Caco-2 (cell line): ENCODE data around the gene DMBT1. TPM values are rescaled to one million over a fixed set of nuclear protein-coding genes. Genes with fewer than 3 reads are reported as not detected.

ENCODE experiments used
- BruUV-seq: library from RNA; stranded (reverse); fragments of 400-500 nt; replicated peaks from 2 replicates; lab custom pipeline; 2021; lab: Mats Ljungman, UMichigan
- CTCF ChIA-PET: fragments of 300-600 bp; sonication (Branson Sonifier 250); formaldehyde crosslinking; loops from one replicate; lab custom pipeline; 2022; ENCODE audit warnings: antibody characterized with exemption; lab: Charles Lee
- POLR2A ChIA-PET: fragments of 300-600 bp; sonication (Branson Sonifier 250); formaldehyde crosslinking; loops from one replicate; lab custom pipeline; 2022; ENCODE audit warnings: antibody characterized with exemption; lab: Charles Lee
- DNase-seq, 2 experiments: peaks; one replicate each; pipeline versions ENCODE4 v3.0.0 to v3.0.0-alpha.2; 2020 to 2022
- H3K27me3 ChIP-seq: replicated peaks from 2 replicates; pipeline ENCODE4 v1.6.0; 2011; ENCODE audit warnings: low read length; ENCODE audit not compliant: control insufficient read depth, insufficient read depth
- H3K36me3 ChIP-seq: 2 replicates; pipeline ENCODE4 v1.5.1; 2011; ENCODE audit warnings: low read length; ENCODE audit not compliant: control insufficient read depth, insufficient read depth
- H3K4me1 ChIP-seq: fragments of 250-450 bp; sonication (Bioruptor Pico); 2 replicates; pipeline ENCODE4 v1.5.1; 2020; ENCODE audit warnings: mild to moderate bottlenecking
- H3K4me3 ChIP-seq: 2 replicates; pipeline ENCODE4 v1.5.1; 2011; ENCODE audit warnings: low read depth, mild to moderate bottlenecking, control low read depth, low read length
- H3K9me3 ChIP-seq: fragments of 250-450 bp; sonication (Bioruptor Pico); 2 replicates; pipeline ENCODE4 v1.5.1; 2020; ENCODE audit warnings: mild to moderate bottlenecking, moderate library complexity
- H3K27ac Mint-ChIP-seq: one replicate; pipeline ENCODE4 v1.8.0; 2022; ENCODE audit warnings: mixed read lengths; ENCODE audit not compliant: unreplicated experiment
- H3K27me3 Mint-ChIP-seq: one replicate; pipeline ENCODE4 v1.8.0; 2022; ENCODE audit warnings: mixed read lengths; ENCODE audit not compliant: insufficient read depth, unreplicated experiment
- H3K36me3 Mint-ChIP-seq: one replicate; pipeline ENCODE4 v1.8.0; 2022; ENCODE audit warnings: mild to moderate bottlenecking, mixed read lengths; ENCODE audit not compliant: insufficient read depth, unreplicated experiment
- H3K4me1 Mint-ChIP-seq: one replicate; pipeline ENCODE4 v1.8.0; 2022; ENCODE audit warnings: low read depth, mixed read lengths; ENCODE audit not compliant: unreplicated experiment
- H3K4me3 Mint-ChIP-seq: one replicate; pipeline ENCODE4 v1.8.0; 2022; ENCODE audit warnings: mild to moderate bottlenecking, moderate library complexity, mixed read lengths; ENCODE audit not compliant: unreplicated experiment
- H3K9me3 Mint-ChIP-seq: one replicate; pipeline ENCODE4 v1.8.0; 2022; ENCODE audit warnings: mixed read lengths; ENCODE audit not compliant: unreplicated experiment
- intact Hi-C: fragments of 100-400 bp; cut with micrococcal nuclease; formaldehyde crosslinking; loops from one replicate; pipeline ENCODE4 v1.10.0; 2022; ENCODE audit not compliant: unreplicated experiment
- total RNA-seq: library from RNA; stranded (reverse); gene quantifications from 2 replicates; pipeline ENCODE4 v1.2.3, GENCODE V29; 2022
- TF ChIP-seq, protein P1 (sequence below), 2 experiments: fragments of 200-600 bp in 1 of 2; IDR thresholded peaks; 1 replicate in 1 of 2; 2 replicates in 1 of 2; pipeline versions ENCODE4 v1.5.1 to v1.8.0; 2011 to 2022; ENCODE audit warnings: antibody characterized with exemption in 1 of 2, control low read depth in 1 of 2, inconsistent platforms in 1 of 2, low read depth in 1 of 2, low read length in 1 of 2, mild to moderate bottlenecking in 1 of 2, moderate library complexity in 1 of 2; ENCODE audit not compliant: insufficient read depth in 1 of 2, severe bottlenecking in 1 of 2, unreplicated experiment in 1 of 2

The DMBT1 gene
- total RNA-seq, 1 experiment from 2014 or later: not detected

DNA sequence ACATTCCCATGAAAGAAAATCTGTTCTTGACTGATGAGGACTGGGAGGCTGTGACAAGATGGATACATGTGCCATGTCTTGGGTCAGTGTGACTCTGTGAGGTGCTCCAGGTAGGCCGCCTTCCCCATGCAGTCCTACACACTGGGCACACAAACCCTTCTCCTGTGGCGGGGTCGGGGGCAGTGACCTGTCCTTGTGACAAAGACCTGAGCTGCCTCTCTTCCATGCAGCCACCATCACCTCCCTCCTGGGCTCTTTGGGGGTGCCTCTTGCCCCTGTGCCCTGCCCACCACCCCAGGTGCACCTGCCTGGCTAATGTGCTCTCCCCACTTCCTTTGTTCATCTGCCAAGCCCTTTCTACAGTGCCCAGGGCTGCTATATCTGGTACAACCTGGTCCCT, 35.7 kb upstream of the DMBT1 start:
- Mint-ChIP-seq H3K9me3 (no peaks in the 10 kb centered on the region), H3K4me1 (peaks cover 7% of the 10 kb centered on the region), H3K27me3 (peaks cover 5% of the 10 kb centered on the region), H3K27ac (no peak overlapping the region), H3K36me3 (no peaks in the 10 kb centered on the region), H3K4me3 (no peak overlapping the region)
- ChIA-PET CTCF (interaction anchor here (2.0 kb wide), 1 partner anchor 41 kb away, joined by 22 read pairs; no protein-coding TSS in a partner anchor), POLR2A (no interaction called here)
- TF ChIP-seq, protein P1, sequence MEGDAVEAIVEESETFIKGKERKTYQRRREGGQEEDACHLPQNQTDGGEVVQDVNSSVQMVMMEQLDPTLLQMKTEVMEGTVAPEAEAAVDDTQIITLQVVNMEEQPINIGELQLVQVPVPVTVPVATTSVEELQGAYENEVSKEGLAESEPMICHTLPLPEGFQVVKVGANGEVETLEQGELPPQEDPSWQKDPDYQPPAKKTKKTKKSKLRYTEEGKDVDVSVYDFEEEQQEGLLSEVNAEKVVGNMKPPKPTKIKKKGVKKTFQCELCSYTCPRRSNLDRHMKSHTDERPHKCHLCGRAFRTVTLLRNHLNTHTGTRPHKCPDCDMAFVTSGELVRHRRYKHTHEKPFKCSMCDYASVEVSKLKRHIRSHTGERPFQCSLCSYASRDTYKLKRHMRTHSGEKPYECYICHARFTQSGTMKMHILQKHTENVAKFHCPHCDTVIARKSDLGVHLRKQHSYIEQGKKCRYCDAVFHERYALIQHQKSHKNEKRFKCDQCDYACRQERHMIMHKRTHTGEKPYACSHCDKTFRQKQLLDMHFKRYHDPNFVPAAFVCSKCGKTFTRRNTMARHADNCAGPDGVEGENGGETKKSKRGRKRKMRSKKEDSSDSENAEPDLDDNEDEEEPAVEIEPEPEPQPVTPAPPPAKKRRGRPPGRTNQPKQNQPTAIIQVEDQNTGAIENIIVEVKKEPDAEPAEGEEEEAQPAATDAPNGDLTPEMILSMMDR (IDR thresholded peaks at IDR 0.05; ENCODE audit: insufficient read depth in 1 of 2, low read depth in 1 of 2, low read length in 1 of 2, severe bottlenecking in 1 of 2, unreplicated experiment in 1 of 2): no peak
- H3K4me1 ChIP-seq: no peaks in the 10 kb centered on the region
- no peak for DNase-seq
- intact Hi-C loops: loop anchor here (5.0 kb wide), 1 partner anchor 177 kb away; no protein-coding TSS in a partner anchor
- no TSS peak for BruUV-seq
- H3K27me3 ChIP-seq: no peaks in the 10 kb centered on the region
- no peaks in the 10 kb centered on the region for H3K36me3 ChIP-seq
- H3K4me3 ChIP-seq: no peak overlapping the region
- H3K9me3 ChIP-seq: no peaks in the 10 kb centered on the region

DNA sequence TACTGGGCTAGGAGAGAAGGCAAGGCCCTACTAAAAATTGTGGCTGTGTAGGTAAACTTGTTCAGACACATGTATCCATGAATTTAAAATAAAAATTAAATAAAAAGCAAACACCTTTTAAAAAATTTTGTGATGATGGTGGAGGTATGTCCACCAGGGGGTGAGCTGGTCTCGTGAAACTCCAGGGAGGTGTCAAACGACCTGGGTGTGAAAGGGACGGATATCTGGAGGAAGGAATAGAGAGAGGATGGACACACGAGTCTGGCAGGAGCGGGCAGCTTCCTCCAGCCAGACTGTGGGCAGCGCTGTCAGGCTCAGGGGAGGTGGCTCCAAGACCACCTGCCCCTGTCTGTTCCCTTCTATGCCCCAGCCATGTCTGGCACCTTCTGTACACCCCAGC, 34.8 kb upstream of the DMBT1 start:
- BruUV-seq: no TSS peak
- Histone ChIP-seq H3K27me3 (no peaks in the 10 kb centered on the region), H3K4me3 (no peak overlapping the region), H3K4me1 (no peaks in the 10 kb centered on the region), H3K36me3 (no peaks in the 10 kb centered on the region), H3K9me3 (no peaks in the 10 kb centered on the region)
- Mint-ChIP-seq H3K27me3 (peaks cover 3% of the 10 kb centered on the region), H3K27ac (no peak overlapping the region), H3K4me1 (peaks cover 7% of the 10 kb centered on the region), H3K36me3 (no peaks in the 10 kb centered on the region), H3K9me3 (no peaks in the 10 kb centered on the region), H3K4me3 (no peak overlapping the region)
- TF ChIP-seq, protein P1 (IDR thresholded peaks at IDR 0.05; ENCODE audit: insufficient read depth in 1 of 2, low read depth in 1 of 2, low read length in 1 of 2, severe bottlenecking in 1 of 2, unreplicated experiment in 1 of 2): peak; percentile 68 to 79
- peak in 1 of 2 experiments; percentile 59 for DNase-seq
- ChIA-PET CTCF (interaction anchor here (0.6 to 2.0 kb wide), 2 partner anchors 10 to 40 kb away, joined by 3 to 22 read pairs; no protein-coding TSS in a partner anchor), POLR2A (no interaction called here)
- intact Hi-C loops: loop anchor here (1.0 to 5.0 kb wide), 2 partner anchors 40 to 177 kb away; no protein-coding TSS in a partner anchor

DNA sequence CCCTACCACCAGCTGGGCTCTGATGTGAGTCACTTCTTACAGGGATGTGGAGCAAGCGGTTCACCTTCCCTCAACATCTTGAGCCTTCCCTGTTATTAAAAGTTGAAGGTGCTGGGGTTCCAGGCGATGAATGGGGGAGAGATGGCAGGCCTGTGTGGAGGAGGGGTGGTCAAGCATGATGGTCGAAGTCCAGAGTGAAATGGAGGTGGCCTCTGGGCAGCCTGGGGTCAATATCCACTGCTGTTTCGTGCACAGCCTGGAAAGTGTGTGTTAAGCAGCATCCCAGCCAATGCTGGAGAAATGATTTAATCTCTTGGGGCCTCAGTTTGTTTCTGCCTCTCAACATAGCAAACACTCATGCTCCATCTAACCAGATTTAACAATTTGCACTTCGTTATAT, 33.7 kb upstream of the DMBT1 start:
- Histone ChIP-seq H3K27me3 (no peaks in the 10 kb centered on the region), H3K4me1 (peaks cover 4% of the 10 kb centered on the region), H3K9me3 (no peaks in the 10 kb centered on the region), H3K36me3 (no peaks in the 10 kb centered on the region), H3K4me3 (no peak overlapping the region)
- no peak overlapping the region for H3K27ac Mint-ChIP-seq
- peaks cover 12% of the 10 kb centered on the region for H3K4me1 Mint-ChIP-seq
- H3K27me3 Mint-ChIP-seq: peaks cover 2% of the 10 kb centered on the region
- TF ChIP-seq, protein P1 (IDR thresholded peaks at IDR 0.05; ENCODE audit: insufficient read depth in 1 of 2, low read depth in 1 of 2, low read length in 1 of 2, severe bottlenecking in 1 of 2, unreplicated experiment in 1 of 2): no peak
- CTCF ChIA-PET: interaction anchor here (2.0 kb wide), 1 partner anchor 39 kb away, joined by 22 read pairs; no protein-coding TSS in a partner anchor
- intact Hi-C loops: loop anchor here (1.0 to 5.0 kb wide), 2 partner anchors 38 to 175 kb away; no protein-coding TSS in a partner anchor
- H3K36me3 Mint-ChIP-seq: no peaks in the 10 kb centered on the region
- no peak overlapping the region for H3K4me3 Mint-ChIP-seq
- BruUV-seq: no TSS peak
- DNase-seq: no peak
- no peaks in the 10 kb centered on the region for H3K9me3 Mint-ChIP-seq
- POLR2A ChIA-PET: no interaction called here
